NCI-H1694 treated with DMSO at 0.1 percent for 48 hours (cell line): Measurements from ENCODE around the gene CD6.
"Not testable (repeated sequence)": the region's sequence is repeated elsewhere in the genome, so short reads cannot be mapped to it uniquely, and the experiment has no call there.

Experiments used
- DNase-seq: peaks from one replicate; lab custom pipeline; 2025; lab: John Stamatoyannopoulos, UW

Gene CD6

DNA sequence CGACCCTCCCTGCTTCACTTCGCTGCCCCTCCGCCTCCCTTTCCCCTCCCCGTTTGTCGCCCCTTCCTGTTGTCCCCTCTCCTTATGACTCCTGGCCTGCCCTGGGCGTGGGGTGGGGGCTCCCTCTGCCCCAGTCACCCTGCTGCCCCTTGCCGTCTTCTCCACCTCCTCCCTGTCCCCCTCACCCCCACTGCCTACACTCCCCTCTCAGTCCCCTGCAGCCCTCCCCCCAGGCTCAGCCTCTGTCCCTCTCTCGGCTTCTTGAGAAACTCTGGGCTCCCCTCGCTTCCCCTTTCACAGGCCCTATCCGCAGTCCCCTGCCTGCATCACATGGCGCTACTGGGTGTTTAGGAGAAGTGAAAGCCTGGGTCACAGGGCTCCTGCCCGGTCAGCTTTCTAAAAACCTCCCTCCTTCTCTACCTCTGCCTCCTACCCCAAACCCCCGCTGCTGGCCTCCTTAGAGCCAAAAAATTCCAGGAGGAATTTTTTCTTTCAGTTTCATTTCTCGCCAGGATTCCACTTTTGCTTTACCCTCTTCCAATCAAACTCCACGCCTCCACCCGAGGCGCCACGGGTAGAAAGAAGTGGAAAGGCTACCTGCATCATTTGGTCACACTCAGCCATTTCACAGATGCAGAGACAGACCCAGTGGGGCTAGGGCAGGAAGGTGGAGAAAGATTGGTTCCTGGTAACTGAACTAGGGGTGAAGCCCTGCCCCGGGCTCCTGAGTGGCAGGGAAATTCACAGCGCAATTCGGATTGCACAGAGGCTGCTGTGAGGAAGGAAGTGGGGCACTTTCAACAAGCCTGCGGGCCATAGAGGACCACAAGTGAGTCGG, 19.4 kb upstream of the CD6 start, which contains the start of gene SLC15A3:
SLC15A3 (minus strand) TSS at position 273 of the 838 bp plus-strand sequence. CDS start 625 bp downstream, outside the sequence.
- DNase-seq: no peak

- DNase-seq: no peak
These were observed 18.7 kb upstream of the CD6 start for GRCh38 chr11:60952742-60953170.

- no peak for DNase-seq
These were observed 17.7 kb upstream of the CD6 start for GRCh38 chr11:60953781-60954180.

DNA sequence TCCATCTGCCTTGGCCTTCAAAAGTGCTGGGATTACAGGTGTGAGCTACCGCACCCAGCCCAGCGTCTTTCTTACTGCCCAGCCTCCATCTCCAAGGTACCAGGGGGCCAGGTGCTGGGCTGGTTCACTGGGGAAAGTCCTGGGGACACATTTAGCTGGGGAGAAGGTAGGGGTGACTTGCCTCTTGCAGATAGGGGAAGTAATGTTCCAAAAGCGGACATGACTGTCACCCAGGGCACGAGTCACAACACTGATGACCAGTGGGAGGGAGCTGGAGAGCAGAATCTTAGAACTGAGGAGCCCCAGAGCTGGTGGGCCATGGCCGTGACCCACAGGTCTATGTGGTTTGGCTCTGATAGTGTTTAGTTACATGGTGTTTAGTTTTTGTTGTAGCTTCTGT, 17.1 kb upstream of the CD6 start:
- DNase-seq: no peak

- no peak for DNase-seq
These were observed 15.9 kb upstream of the CD6 start for GRCh38 chr11:60955571-60955970.

DNA sequence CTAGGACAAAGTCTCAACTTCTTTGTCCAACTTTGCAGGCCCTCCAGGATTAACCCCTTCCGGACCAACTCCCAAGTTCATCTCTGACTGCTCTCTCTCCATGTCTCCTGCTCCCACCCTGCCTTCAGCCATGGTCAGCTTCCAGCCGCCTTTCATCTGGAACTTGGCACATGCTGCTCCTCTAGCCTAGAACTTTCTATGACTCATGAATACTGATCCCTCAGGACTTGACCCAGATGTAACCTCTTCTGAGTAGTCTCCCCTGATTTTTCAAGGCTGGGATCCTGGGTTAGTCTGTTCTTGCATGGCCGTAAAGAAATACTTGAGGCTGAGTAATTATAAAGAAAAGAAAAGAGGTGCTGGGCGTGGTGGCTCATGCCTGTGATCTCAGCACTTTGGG, 14.3 kb upstream of the CD6 start:
- DNase-seq: no peak

- no peak for DNase-seq
These were observed 12.0 kb upstream of the CD6 start for GRCh38 chr11:60959431-60959830.

DNA sequence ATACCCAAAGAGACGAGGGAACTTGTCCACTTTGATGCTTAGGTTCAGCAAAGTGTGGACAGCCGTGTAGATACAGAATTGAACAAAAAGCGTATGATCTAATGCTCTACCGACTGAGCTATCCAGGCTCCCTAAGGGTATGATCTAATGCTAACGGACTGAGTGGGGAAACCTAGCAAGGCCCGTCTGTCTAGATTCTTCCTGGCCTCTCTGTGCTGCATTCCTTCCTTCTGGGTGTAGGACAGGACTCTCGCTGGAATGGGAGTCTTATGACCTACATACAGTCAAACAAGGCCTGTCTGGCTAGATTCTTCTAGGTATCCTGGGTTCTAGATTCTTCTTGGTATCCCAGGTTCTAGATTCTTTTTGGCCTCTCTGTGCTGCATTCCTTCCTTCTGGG, 11.1 kb upstream of the CD6 start:
- no peak for DNase-seq

DNA sequence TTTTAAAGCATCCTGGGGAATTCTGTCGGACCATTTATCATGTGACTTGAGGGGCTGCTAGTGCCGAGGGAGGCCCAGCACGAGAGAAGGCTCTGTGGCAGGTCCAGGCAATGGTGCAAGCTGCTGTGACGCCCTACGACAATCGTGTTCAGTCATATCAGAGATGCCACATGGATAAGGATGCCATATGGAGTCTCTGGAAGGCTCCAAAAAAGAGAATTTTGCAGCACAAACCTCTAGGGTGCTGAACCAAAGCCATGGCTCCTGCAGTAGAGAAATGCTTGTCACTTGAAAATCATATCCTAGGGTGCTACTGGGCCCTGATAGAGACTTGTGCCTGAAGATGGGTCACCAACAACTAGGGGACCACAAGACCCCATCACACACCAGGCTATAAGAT, 6.7 kb upstream of the CD6 start:
- DNase-seq: peak; percentile 84

DNA sequence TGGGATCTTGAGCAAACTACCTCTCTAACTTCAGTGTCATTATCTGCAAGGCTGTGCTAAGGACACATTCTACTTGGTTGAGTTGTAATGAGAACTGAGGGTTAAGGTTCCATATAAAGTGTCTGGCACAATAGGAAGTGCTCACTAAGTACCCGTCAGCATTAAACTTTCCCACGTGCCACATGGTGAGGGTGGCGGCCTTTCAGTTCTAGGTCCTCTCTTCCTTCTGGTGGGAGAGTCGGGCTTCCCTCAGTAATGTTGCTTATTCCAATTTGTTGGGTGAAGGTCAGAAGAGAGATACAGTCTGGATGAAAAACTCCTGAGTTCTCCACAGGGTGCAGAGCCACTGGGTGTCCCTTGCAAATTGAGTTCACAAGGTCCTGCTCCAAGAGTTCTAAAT, 4.6 kb upstream of the CD6 start:
- no peak for DNase-seq

DNA sequence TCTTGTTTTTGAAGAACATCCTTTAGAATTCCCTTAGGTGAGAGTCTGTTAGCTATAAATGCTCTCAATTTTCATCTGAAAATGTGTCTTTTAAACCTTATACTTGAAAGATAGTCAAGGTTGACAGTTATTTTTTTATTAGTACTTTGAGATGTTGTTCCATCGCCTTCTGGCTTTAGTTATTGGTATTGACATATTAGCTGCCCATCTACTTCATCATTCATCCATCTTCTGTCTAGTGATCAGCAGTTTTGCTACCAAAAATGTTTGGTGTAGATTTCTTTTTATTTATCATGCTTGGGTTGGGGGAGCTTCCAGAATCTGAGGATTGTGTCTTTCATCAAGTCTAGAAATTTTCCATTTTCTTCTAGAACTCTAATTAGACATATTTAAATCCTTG, 3.3 kb upstream of the CD6 start:
- DNase-seq: no peak

DNA sequence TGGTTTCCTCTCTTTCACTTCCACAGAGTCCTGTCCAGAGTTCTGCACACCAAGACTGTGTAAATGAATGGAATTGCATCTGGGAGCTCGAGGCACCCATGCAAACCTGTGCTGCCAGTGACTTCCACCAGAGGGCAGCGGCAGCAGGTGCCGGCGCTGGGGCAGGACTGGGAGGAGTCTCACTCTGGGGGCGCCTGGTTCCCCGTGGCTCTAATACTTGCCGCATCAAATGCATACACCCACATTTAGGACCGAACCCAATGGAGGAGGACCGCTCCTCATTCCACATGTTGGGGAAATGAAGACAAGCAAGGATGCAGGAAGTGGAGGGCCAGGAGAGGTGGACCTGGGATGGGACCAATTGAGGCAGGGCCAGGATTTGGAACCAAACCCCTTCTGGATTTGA, 1.1 kb upstream of the CD6 start:
- no peak for DNase-seq

GRCh38 chr11:60970890-60971289, 590 bp upstream of the CD6 start:
- no peak for DNase-seq

DNA sequence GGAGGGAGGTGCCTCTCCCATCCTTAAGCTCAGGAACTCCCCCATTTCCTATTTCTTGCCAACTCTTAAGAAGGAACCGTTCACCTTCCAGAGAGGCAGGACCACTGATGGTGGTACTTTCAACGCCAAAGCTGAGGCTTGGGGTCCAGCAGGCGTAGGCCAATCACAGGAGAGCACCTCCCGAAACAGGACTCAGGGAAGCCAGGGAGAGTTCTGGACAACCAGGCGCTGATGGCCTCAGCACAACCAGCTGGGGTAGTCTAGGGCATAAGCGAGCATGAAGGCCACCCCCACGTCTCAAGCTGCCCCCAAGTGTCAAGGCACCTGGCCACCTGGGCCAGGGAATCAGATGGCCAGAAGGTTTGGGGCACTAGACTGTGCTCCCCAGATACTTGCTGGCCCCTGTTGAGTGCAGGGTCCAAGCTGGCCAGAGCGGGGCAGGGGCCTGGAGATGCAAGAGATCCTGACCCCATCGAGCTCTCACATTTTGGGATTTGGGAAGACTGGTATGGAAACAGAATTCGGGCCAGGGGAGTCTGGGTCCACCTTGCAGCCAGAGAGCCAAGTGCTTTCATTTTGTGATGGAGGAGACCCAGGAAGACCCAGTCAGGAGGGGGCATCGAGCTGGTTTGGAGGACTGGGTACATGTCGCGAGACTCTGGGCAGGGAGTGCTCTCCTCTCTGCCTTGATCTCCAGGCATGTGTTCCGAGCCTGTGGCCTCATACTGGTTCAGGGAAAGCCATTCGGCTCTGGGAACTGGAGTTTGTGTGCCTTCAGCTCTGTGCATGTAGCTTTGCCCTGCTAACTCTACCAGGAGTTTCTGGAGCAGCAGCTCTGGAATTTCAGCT, 926 bp downstream of the CD6 start:
- no peak for DNase-seq

GRCh38 chr11:60973699-60974098, 2.2 kb downstream of the CD6 start:
- DNase-seq: no peak

DNA sequence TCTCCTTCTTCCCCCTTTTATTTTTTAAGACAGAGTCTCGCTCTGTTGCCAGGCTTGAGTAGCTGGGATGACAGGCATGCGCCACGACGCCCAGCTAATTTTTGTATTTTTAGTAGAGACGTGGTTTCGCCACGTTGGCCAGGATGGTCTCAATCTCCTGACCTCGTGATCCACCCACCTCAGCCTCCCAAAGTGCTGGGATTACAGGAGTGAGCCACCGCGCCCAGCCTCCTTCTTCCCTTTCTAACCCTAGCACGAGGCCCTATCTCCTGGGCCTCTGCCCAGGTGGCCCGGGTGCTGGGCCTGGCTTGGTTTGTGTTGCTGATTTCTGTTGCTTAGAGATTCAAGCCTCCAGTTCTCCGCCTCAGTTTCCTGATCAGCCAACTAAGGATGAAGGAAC, 2.8 kb downstream of the CD6 start:
- not testable (repeated sequence) for DNase-seq

DNA sequence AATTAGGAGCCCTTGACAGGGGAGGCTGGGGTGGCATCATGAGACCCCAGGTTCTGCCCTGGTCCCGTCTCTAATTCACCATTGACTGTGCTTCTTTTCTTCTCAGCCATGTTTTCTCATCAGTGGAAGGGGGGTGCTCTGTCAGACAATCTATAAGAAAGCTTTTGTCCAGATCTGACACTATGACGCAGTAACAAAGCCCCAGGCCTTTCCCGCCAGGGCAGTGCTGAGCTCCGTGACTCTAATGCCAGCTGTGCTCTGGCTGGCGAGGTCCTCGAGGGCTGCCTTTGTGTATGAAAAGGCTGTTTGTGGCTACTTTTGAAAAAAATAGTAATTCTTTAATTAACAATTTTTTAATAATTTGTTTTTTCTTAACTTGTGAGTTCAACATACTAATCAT, 3.2 kb downstream of the CD6 start:
- DNase-seq: no peak

- DNase-seq: no peak
These were observed 5.7 kb downstream of the CD6 start for GRCh38 chr11:60977224-60977623.

- no peak for DNase-seq
These were observed 6.4 kb downstream of the CD6 start for GRCh38 chr11:60977836-60978235.

DNA sequence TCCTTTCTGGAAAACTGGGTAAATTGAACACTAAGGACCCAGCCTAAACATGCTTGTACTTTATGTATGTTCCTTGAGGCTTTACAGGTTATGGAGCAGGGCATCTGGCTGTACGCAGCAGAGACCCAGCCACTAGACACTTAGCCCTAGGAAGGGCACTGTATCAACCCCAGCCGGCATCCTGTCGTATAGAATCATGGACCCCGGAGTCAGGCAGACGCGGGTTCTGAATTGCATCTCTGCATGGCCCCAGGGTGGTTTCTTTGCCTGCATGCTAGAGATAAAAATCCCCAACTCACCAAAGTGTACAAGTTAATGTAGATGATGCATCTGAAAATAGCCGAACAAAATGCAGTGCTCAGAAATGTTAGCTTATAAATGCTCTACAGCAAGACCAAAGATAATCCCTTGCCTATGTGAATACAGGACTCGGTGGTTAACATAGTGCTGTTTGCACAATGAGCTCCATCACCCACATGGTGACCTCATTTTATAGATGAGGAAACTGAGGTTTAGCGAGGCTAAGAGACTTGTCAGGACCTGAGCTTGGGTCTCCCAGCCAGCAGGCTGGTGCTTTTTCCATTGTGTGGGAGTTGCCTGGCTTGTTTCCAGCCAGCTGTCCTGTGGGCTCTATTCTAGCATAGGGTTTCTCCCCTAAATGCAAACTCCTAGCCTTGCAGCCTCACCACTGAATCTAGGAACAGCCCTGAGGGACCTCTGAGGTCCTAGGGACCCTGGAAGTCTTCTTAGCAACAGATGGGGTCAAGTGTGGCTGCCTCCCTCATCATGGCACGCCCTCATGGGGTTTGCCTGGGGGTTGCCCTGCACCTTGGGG, 7.3 kb downstream of the CD6 start:
- peak; percentile 44 for DNase-seq

DNA sequence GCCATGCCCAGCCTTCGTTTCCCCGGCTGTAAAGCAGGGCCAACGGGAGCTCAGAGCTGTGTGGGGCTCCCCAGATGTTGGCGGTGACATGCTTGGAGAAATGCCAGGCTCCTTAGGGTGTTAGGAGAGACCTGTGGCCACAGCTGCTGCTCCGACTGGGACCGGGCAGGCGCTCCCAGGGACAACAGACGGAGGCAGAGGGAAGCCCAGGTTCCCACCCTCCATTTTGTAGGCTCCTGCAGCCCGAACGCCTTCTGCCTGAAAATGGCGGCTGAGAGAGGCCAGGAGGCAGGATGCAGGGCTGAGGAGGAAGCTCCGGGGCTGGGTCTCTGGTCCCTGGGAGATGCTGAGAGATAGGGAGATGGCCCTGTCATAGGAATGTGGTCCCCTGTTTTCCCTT, 10.0 kb downstream of the CD6 start:
- no peak for DNase-seq

GRCh38 chr11:60982184-60982583, 10.7 kb downstream of the CD6 start:
- no peak for DNase-seq
